IMR-90 (cell line): ENCODE data around the gene CLASP1. TPM values are rescaled to one million over a fixed set of nuclear protein-coding genes. Genes with fewer than 3 reads are reported as not detected.

Experiments used
- ATAC-seq: fragments of 200-7000 bp; cut with Tn5 transposase; 2 replicates; pipeline ENCODE4 v1.9.1; 2020; ENCODE audit warnings: low read depth, mild to moderate bottlenecking, moderate library complexity
- BruUV-seq: library from RNA; stranded (reverse); fragments of 400-500 nt; replicated peaks from 2 replicates; lab custom pipeline; 2021; lab: Mats Ljungman, UMichigan
- CTCF ChIA-PET: fragments of 300-600 bp; formaldehyde crosslinking; extraction: SDS; loops from one replicate; lab custom pipeline; 2021; ENCODE audit warnings: antibody characterized with exemption; lab: Yijun Ruan, JAX
- POLR2A ChIA-PET: fragments of 300-600 bp; sonication (Branson Sonifier 250); formaldehyde crosslinking; loops from one replicate; lab custom pipeline; 2022; ENCODE audit warnings: antibody characterized with exemption; ENCODE audit not compliant: unreplicated experiment; lab: Charles Lee
- DNase-seq: peaks from one replicate; pipeline ENCODE4 v3.0.0; 2013
- H2AFZ ChIP-seq: replicated peaks from 2 replicates; pipeline ENCODE3; 2013; ENCODE audit warnings: low read length, mild to moderate bottlenecking; ENCODE audit not compliant: poor library complexity
- H2AK5ac ChIP-seq: 2 replicates; pipeline ENCODE4 v1.6.1; 2013; ENCODE audit warnings: low read depth, low read length, inconsistent platforms
- H2AK9ac ChIP-seq: replicated peaks from 2 replicates; pipeline ENCODE3; 2013; ENCODE audit warnings: mild to moderate bottlenecking, low read depth, low read length, moderate library complexity; ENCODE audit not compliant: poor library complexity
- H2BK120ac ChIP-seq: 2 replicates; pipeline ENCODE4 v1.6.1; 2013; ENCODE audit warnings: low read depth, low read length, inconsistent platforms
- H2BK15ac ChIP-seq: 3 replicates; pipeline ENCODE4 v1.6.1; 2013; ENCODE audit warnings: low read depth, low read length, inconsistent platforms
- H2BK20ac ChIP-seq: 2 replicates; pipeline ENCODE4 v1.6.1; 2013; ENCODE audit warnings: low read depth, mild to moderate bottlenecking, inconsistent platforms, low read length, moderate library complexity
- H2BK5ac ChIP-seq: 2 replicates; pipeline ENCODE4 v1.6.1; 2013; ENCODE audit warnings: mild to moderate bottlenecking, low read depth, low read length, inconsistent platforms; ENCODE audit not compliant: poor library complexity, severe bottlenecking
- H3K14ac ChIP-seq: replicated peaks from 2 replicates; pipeline ENCODE4 v1.6.1; 2013; ENCODE audit warnings: low read depth, low read length, inconsistent platforms
- H3K18ac ChIP-seq: 2 replicates; pipeline ENCODE4 v1.6.1; 2013; ENCODE audit warnings: low read depth, low read length, control low read depth
- H3K23ac ChIP-seq: 2 replicates; pipeline ENCODE4 v1.6.1; 2013; ENCODE audit warnings: low read depth, low read length, inconsistent platforms
- H3K27ac ChIP-seq: 2 replicates; pipeline ENCODE4 v1.5.1; 2013; ENCODE audit warnings: mild to moderate bottlenecking, control low read depth, low read length; ENCODE audit not compliant: insufficient read depth
- H3K27me3 ChIP-seq: 2 replicates; pipeline ENCODE4 v1.6.1; 2013; ENCODE audit warnings: low read length; ENCODE audit not compliant: control insufficient read depth, insufficient read depth
- H3K36me3 ChIP-seq: 2 replicates; pipeline ENCODE4 v1.6.1; 2013; ENCODE audit warnings: low read length, mixed read lengths; ENCODE audit not compliant: control insufficient read depth, insufficient read depth
- H3K4ac ChIP-seq: 2 replicates; pipeline ENCODE4 v1.6.1; 2013; ENCODE audit warnings: low read depth, low read length, inconsistent platforms
- H3K4me1 ChIP-seq: 2 replicates; pipeline ENCODE4 v1.6.1; 2013; ENCODE audit warnings: low read length, mixed read lengths; ENCODE audit not compliant: control insufficient read depth, insufficient read depth
- H3K4me2 ChIP-seq: 2 replicates; pipeline ENCODE4 v1.6.1; 2013; ENCODE audit warnings: low read depth, mild to moderate bottlenecking, control low read depth, low read length, moderate library complexity
- H3K4me3 ChIP-seq: 2 replicates; pipeline ENCODE4 v1.5.1; 2013; ENCODE audit warnings: low read depth, mild to moderate bottlenecking, control low read depth, low read length, moderate library complexity; ENCODE audit not compliant: insufficient read depth
- H3K56ac ChIP-seq: 2 replicates; pipeline ENCODE4 v1.6.1; 2013; ENCODE audit warnings: low read length, inconsistent platforms; ENCODE audit not compliant: insufficient read depth; ENCODE audit errors: extremely low read depth
- H3K79me1 ChIP-seq, 2 experiments: 2 replicates each; pipeline ENCODE4 v1.6.1; 2013; ENCODE audit warnings: low read length in 2 of 2, inconsistent platforms in 1 of 2, low read depth in 1 of 2
- H3K9ac ChIP-seq: 2 replicates; pipeline ENCODE4 v1.6.1; 2013; ENCODE audit warnings: low read depth, low read length, control low read depth
- H3K9me1 ChIP-seq: 2 replicates; pipeline ENCODE4 v1.6.1; 2013; ENCODE audit warnings: low read length, inconsistent platforms; ENCODE audit not compliant: insufficient read depth
- H3K9me3 ChIP-seq: 2 replicates; pipeline ENCODE4 v1.6.1; 2013; ENCODE audit warnings: low read length; ENCODE audit not compliant: control insufficient read depth, insufficient read depth
- H4K20me1 ChIP-seq: 2 replicates; pipeline ENCODE4 v1.6.1; 2013; ENCODE audit warnings: low read length, inconsistent platforms; ENCODE audit not compliant: insufficient read depth
- H4K5ac ChIP-seq: 2 replicates; pipeline ENCODE4 v1.6.1; 2013; ENCODE audit warnings: mild to moderate bottlenecking, low read depth, low read length, control low read depth
- H4K8ac ChIP-seq, 2 experiments: 2 replicates each; pipeline ENCODE4 v1.6.1; 2013; ENCODE audit warnings: low read depth in 2 of 2, low read length in 2 of 2, control low read depth in 1 of 2, inconsistent platforms in 1 of 2
- H4K91ac ChIP-seq: 2 replicates; pipeline ENCODE4 v1.6.1; 2013; ENCODE audit warnings: low read depth, low read length, inconsistent platforms; ENCODE audit not compliant: insufficient read depth
- BHLHE40 ChIP-seq: fragments of 150-350 bp; IDR thresholded peaks from 2 replicates; pipeline ENCODE4 v1.6.1; 2016; ENCODE audit warnings: mild to moderate bottlenecking, low read depth, low read length
- CHD1 ChIP-seq: IDR thresholded peaks from 2 replicates; pipeline ENCODE4 v1.6.1; 2012; ENCODE audit warnings: low read depth, low read length, improper control_type of control experiment
- CTCF ChIP-seq: conservative IDR thresholded peaks from 2 replicates; pipeline ENCODE4 v1.5.1; 2012; ENCODE audit warnings: mild to moderate bottlenecking, low read depth, low read length, improper control_type of control experiment
- ELK1 ChIP-seq: fragments of 150-350 bp; IDR thresholded peaks from 2 replicates; pipeline ENCODE4 v1.6.1; 2016; ENCODE audit warnings: low read depth, mild to moderate bottlenecking, low read length, moderate library complexity, borderline replicate concordance
- MAFK ChIP-seq: IDR thresholded peaks from 2 replicates; pipeline ENCODE4 v1.6.1; 2012; ENCODE audit warnings: low read depth, low read length, improper control_type of control experiment
- MXI1 ChIP-seq: IDR thresholded peaks from 2 replicates; pipeline ENCODE4 v1.6.1; 2012; ENCODE audit warnings: low read depth, mild to moderate bottlenecking, low read length, moderate library complexity, borderline replicate concordance
- NFE2L2 ChIP-seq: fragments of 150-350 bp; IDR thresholded peaks from 2 replicates; pipeline ENCODE4 v1.6.1; 2016; ENCODE audit warnings: low read depth, mild to moderate bottlenecking, low read length
- POLR2A ChIP-seq: IDR thresholded peaks from 2 replicates; pipeline ENCODE4 v1.6.1; 2012; ENCODE audit warnings: mild to moderate bottlenecking, low read depth, low read length
- RAD21 ChIP-seq: IDR thresholded peaks from 2 replicates; pipeline ENCODE4 v1.6.1; 2012; ENCODE audit warnings: low read length, improper control_type of control experiment
- SMC3 ChIP-seq: fragments of 150-350 bp; IDR thresholded peaks from 2 replicates; pipeline ENCODE4 v1.6.1; 2016; ENCODE audit warnings: low read depth, mild to moderate bottlenecking, antibody characterized with exemption, low read length, moderate library complexity
- WGBS, 2 experiments: methylation state at CpG; one replicate each; pipeline versions ENCODE4 v1.1.5 to v1.1.7; 2013; ENCODE audit warnings: missing lambda C conversion rate in 2 of 2; ENCODE audit not compliant: insufficient read length in 1 of 2; ENCODE audit errors: extremely low coverage in 2 of 2; 5-methylcytosine and 5-hydroxymethylcytosine counted together
- dilution Hi-C: fragments of 300-500 bp; cut with HindIII; formaldehyde crosslinking; loops from one replicate; pipeline ENCODE4 v1.14.3; 2018; ENCODE audit warnings: low sequenced_read_pairs; ENCODE audit not compliant: unreplicated experiment
- in situ Hi-C: fragments of 300-500 bp; cut with MboI; formaldehyde crosslinking; loops from 3 replicates; pipeline ENCODE4 v1.14.3; 2019; ENCODE audit warnings: low sequenced_read_pairs, inconsistent platforms, mixed read lengths
- intact Hi-C: fragments of 100-400 bp; cut with micrococcal nuclease; formaldehyde crosslinking; loops from 2 replicates; pipeline ENCODE4 v1.10.0; 2022
- polyA plus RNA-seq, 3 experiments: library from polyadenylated mRNA; depleted of rRNA; stranded (reverse); fragments of >200 nt; gene quantifications; 2 replicates each; pipeline ENCODE4 v1.2.3, GENCODE V29; 2012; ENCODE audit warnings: low replicate concordance in 1 of 3
- total RNA-seq: library from RNA; depleted of rRNA; stranded (reverse); fragments of >200 nt; gene quantifications from 2 replicates; pipeline ENCODE4 v1.2.3, GENCODE V29; 2012
- TF ChIP-seq, protein P1 (sequence below): fragments of 150-350 bp; IDR thresholded peaks from 2 replicates; pipeline ENCODE4 v1.6.1; 2017; ENCODE audit warnings: mild to moderate bottlenecking, antibody characterized with exemption, low read length, low read depth

The CLASP1 gene
- total and polyA plus RNA-seq, 2 of the 4 experiments (the other 2 are of a cell fraction), result 12.3 to 33.7 TPM

GRCh38 chr2:121420486-121420885 is 228.8 kb downstream of the CLASP1 start:
- H4K20me1 ChIP-seq, result no peaks in the 10 kb centered on the region
- H3K79me1 ChIP-seq, result peaks cover 14 to 18% of the 10 kb centered on the region in 2 experiments
- H3K4me2 ChIP-seq, result no peak overlapping the region
- H3K14ac ChIP-seq, result no peak overlapping the region
- no peak overlapping the region for H3K18ac ChIP-seq
- no peak overlapping the region for H4K8ac ChIP-seq
- no peak overlapping the region for H4K91ac ChIP-seq
- ATAC-seq (no peak), DNase-seq (no peak)
- BruUV-seq, result no TSS peak
- H3K4me1 ChIP-seq, result no peaks in the 10 kb centered on the region
- H2BK120ac ChIP-seq, result no peak overlapping the region
- H3K23ac ChIP-seq, result no peak overlapping the region
- no peak overlapping the region for H3K27ac ChIP-seq
- H2AK9ac ChIP-seq, result no peak overlapping the region
- H3K36me3 ChIP-seq, result peaks cover 18% of the 10 kb centered on the region
- no CpG with 5 or more reads among the region's 5 CpGs for WGBS, 2 experiments
- H2BK15ac ChIP-seq, result no peak overlapping the region
- no peaks in the 10 kb centered on the region for H3K27me3 ChIP-seq
- H2BK20ac ChIP-seq, result no peak overlapping the region
- H4K5ac ChIP-seq, result no peak overlapping the region
- no peak overlapping the region for H2BK5ac ChIP-seq
- in situ Hi-C loops (no loop called here), dilution Hi-C loops (no loop called here), intact Hi-C loops (no loop called here)
- H3K56ac ChIP-seq, result no peak overlapping the region
- H3K4ac ChIP-seq, result no peak overlapping the region
- H3K9ac ChIP-seq, result no peak overlapping the region
- ChIA-PET POLR2A (no interaction called here), CTCF (interaction anchor here (1.3 kb wide), 1 partner anchor 18 kb away, joined by 4 read pairs; no protein-coding TSS in a partner anchor)
- no peak overlapping the region for H2AK5ac ChIP-seq
- H3K4me3 ChIP-seq, result no peak overlapping the region
- peaks cover 7% of the 10 kb centered on the region; the same call in 1 of the 2 replicates for H3K9me1 ChIP-seq
- H2AFZ ChIP-seq, result no peak overlapping the region
- TF ChIP-seq MAFK (no peak), BHLHE40 (no peak), CHD1 (no peak), POLR2A (no peak), ELK1 (no peak), SMC3 (no peak), MXI1 (no peak), CTCF (no peak), NFE2L2 (no peak), RAD21 (no peak)
- TF ChIP-seq, protein P1, sequence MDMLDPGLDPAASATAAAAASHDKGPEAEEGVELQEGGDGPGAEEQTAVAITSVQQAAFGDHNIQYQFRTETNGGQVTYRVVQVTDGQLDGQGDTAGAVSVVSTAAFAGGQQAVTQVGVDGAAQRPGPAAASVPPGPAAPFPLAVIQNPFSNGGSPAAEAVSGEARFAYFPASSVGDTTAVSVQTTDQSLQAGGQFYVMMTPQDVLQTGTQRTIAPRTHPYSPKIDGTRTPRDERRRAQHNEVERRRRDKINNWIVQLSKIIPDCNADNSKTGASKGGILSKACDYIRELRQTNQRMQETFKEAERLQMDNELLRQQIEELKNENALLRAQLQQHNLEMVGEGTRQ, result no peak
- H3K9me3 ChIP-seq, result no peaks in the 10 kb centered on the region
